ENCODE results near the gene UBE2N.

Gene UBE2N

DNA sequence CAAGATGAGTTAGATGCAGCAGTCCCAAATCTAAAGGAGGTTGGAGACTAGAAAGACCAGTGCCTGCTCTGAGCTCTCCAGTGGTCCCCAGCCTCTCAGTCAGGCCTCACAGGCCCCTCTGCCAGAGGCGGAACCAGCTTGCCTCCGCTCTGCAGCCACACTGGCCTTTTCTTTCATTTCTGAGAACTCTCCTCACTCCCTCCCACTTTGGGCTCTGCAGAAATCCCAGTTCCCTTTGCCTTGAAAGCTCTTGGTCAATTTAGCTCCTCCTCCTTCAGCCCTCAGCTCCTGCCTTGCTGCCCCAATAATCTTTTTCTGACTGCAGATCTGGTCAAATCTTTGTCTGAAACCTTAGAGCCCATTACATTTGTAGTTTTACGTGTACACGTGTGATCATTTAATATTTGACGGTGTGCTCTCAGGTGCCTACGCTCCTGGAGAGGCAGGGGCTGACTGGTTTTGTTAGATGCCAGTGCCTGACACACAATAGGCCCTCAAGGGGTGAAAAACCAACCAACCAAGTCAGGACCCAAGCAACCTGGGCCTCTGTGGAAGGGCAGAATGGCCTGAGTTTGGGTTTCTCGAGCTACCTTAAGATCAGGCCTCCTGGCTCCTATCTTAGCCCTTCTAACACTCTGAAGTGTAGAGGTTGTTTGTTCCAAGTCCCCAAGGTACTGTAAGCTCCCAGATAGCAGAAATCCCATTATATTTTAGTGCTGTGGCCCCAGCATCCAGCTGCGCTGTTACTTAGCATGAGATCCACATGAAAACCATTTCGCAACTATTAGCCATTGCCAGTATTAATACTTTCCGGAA, 65.1 kb downstream of the UBE2N start:
- peaks cover 5% of the 10 kb centered on the region for H3K4me1 ChIP-seq (ENCODE audit: control insufficient read depth, insufficient read depth, low read depth, low read length)
- 78% methylated on average over 9 of the region's 10 CpGs for WGBS
- no peak overlapping the region for H2AK5ac ChIP-seq (ENCODE audit: low read length, severe bottlenecking)
- H2AFZ ChIP-seq (ENCODE audit: low read depth, low read length): peak overlapping the region; percentile 36
- H3K79me1 ChIP-seq (replicated peaks; ENCODE audit: low read length, poor library complexity, severe bottlenecking): no peaks in the 10 kb centered on the region
- H3K18ac ChIP-seq (ENCODE audit: low read depth in 1 of 2, low read length in 2 of 2): peak overlapping the region; percentile 46 to 58
- H3K4me2 ChIP-seq (ENCODE audit: low read length, poor library complexity, severe bottlenecking): no peak overlapping the region
- peak overlapping the region; percentile 2 for H3K27ac ChIP-seq (ENCODE audit: low read length, poor library complexity, severe bottlenecking)
- no peaks in the 10 kb centered on the region for H3K9me3 ChIP-seq (ENCODE audit: control insufficient read depth, low read length)
- H3K27me3 ChIP-seq (ENCODE audit: control insufficient read depth in 1 of 2, insufficient read depth in 1 of 2, low read length in 2 of 2): no peaks in the 10 kb centered on the region
- H3K23ac ChIP-seq (ENCODE audit: low read length in 2 of 2): no peak overlapping the region
- no peaks in the 10 kb centered on the region for H3K36me3 ChIP-seq (ENCODE audit: control insufficient read depth in 1 of 2, insufficient read depth in 2 of 2, low read depth in 1 of 2, low read length in 2 of 2)
- peak; percentile 57 for DNase-seq
- peak overlapping the region; percentile 95 for H3K9ac ChIP-seq (ENCODE audit: low read length)
- no peak overlapping the region for H2BK12ac ChIP-seq (ENCODE audit: low read length in 2 of 2)
- no peak overlapping the region for H3K14ac ChIP-seq (ENCODE audit: low read length in 2 of 2)
- peak overlapping the region in 1 of 2 experiments; percentile 87 for H3K4me3 ChIP-seq (ENCODE audit: insufficient read depth in 1 of 2, low read depth in 1 of 2, low read length in 2 of 2)
- peak overlapping the region in 1 of 2 experiments; percentile 54 for H3K4ac ChIP-seq (ENCODE audit: low read depth in 1 of 2, low read length in 2 of 2)
- H2BK120ac ChIP-seq (ENCODE audit: low read depth, low read length): peak overlapping the region; percentile 22
- no peak overlapping the region for H4K91ac ChIP-seq (ENCODE audit: low read length)
- H2BK15ac ChIP-seq (ENCODE audit: low read depth, poor library complexity, severe bottlenecking): no peak overlapping the region
- no peak overlapping the region for H2BK5ac ChIP-seq (ENCODE audit: low read depth, low read length, poor library complexity, severe bottlenecking)
- H4K8ac ChIP-seq (ENCODE audit: low read length): peak overlapping the region; percentile 53

DNA sequence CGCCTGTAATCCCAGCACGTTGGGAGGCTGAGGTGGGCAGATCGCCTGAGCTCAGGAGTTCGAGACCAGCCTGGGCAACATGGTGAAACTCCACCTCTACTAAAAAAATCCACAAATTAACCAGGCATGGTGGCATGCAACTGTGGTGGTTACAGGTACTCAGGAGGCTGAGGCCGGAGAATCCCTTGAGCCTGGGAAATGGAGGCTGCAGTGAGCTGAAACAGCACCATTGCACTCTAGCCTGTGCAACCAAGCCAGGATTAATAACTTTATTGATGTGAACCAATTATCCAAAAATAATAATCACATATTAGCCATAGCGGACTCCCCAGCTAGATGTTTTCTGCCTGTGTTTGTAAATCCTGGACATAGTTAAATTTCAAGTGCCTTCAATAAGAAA, 65.8 kb downstream of the UBE2N start:
- Histone ChIP-seq H2BK15ac (ENCODE audit: low read depth, poor library complexity, severe bottlenecking) (no peak overlapping the region), H3K27me3 (ENCODE audit: control insufficient read depth in 1 of 2, insufficient read depth in 1 of 2, low read length in 2 of 2) (no peaks in the 10 kb centered on the region), H3K14ac (ENCODE audit: low read length in 2 of 2) (no peak overlapping the region), H3K4ac (ENCODE audit: low read depth in 1 of 2, low read length in 2 of 2) (no peak overlapping the region), H4K8ac (ENCODE audit: low read length) (no peak overlapping the region), H3K9ac (ENCODE audit: low read length) (peak overlapping the region; percentile 95), H3K4me3 (ENCODE audit: insufficient read depth in 1 of 2, low read depth in 1 of 2, low read length in 2 of 2) (peak overlapping the region in 1 of 2 experiments; percentile 87), H3K9me3 (ENCODE audit: control insufficient read depth, low read length) (no peaks in the 10 kb centered on the region), H2AK5ac (ENCODE audit: low read length, severe bottlenecking) (no peak overlapping the region), H3K27ac (ENCODE audit: low read length, poor library complexity, severe bottlenecking) (no peak overlapping the region), H3K79me1 (replicated peaks; ENCODE audit: low read length, poor library complexity, severe bottlenecking) (no peaks in the 10 kb centered on the region), H2BK5ac (ENCODE audit: low read depth, low read length, poor library complexity, severe bottlenecking) (no peak overlapping the region), H3K4me2 (ENCODE audit: low read length, poor library complexity, severe bottlenecking) (no peak overlapping the region), H3K18ac (ENCODE audit: low read depth in 1 of 2, low read length in 2 of 2) (peak overlapping the region in 1 of 2 experiments; percentile 38), H2BK12ac (ENCODE audit: low read length in 2 of 2) (no peak overlapping the region), H4K91ac (ENCODE audit: low read length) (no peak overlapping the region), H2AFZ (ENCODE audit: low read depth, low read length) (peak overlapping the region; percentile 23), H3K4me1 (ENCODE audit: control insufficient read depth, insufficient read depth, low read depth, low read length) (peaks cover 5% of the 10 kb centered on the region), H3K36me3 (ENCODE audit: control insufficient read depth in 1 of 2, insufficient read depth in 2 of 2, low read depth in 1 of 2, low read length in 2 of 2) (no peaks in the 10 kb centered on the region), H3K23ac (ENCODE audit: low read length in 2 of 2) (no peak overlapping the region), H2BK120ac (ENCODE audit: low read depth, low read length) (no peak overlapping the region)
- WGBS: 94% methylated on average over 4 of the region's 6 CpGs
- DNase-seq: no peak

DNA sequence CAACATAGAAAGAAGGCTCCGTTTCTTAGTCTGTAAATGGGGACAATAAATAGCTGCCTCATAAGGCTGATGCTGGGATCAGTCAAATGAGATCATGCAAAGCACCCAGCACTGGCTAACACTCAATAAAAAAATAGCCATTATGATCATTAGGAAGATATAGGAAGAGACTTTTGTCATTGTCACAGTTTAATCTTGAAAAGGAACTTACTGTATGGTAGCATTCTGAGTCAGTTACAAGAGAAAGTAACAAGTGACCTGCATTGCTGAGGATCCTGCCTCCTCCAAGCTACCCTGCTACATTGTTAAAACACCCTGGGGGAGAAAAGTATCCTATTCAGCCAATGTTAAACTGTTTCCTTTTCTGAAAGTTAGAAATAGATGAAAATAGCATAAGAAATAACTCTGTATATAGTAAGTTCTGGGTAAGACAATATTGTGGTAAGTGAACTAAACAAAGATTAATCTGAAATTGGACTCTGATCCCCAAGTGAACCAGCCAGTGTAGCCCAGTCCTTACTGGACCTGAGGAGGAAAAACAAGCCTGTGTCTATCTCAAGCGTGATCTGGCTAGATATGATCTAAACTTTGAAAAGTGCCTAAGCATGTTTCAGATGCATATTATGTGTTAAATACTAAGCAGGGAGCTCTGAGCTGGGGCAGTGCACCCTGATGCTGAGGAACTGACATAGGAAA, 67.6 kb downstream of the UBE2N start:
- no peak for DNase-seq
- Histone ChIP-seq H3K9ac (ENCODE audit: low read length) (no peak overlapping the region), H3K4ac (ENCODE audit: low read depth in 1 of 2, low read length in 2 of 2) (no peak overlapping the region), H3K18ac (ENCODE audit: low read depth in 1 of 2, low read length in 2 of 2) (no peak overlapping the region), H2AFZ (ENCODE audit: low read depth, low read length) (no peak overlapping the region), H3K27me3 (ENCODE audit: control insufficient read depth in 1 of 2, insufficient read depth in 1 of 2, low read length in 2 of 2) (no peaks in the 10 kb centered on the region), H3K9me3 (ENCODE audit: control insufficient read depth, low read length) (no peaks in the 10 kb centered on the region), H2BK120ac (ENCODE audit: low read depth, low read length) (no peak overlapping the region), H2BK5ac (ENCODE audit: low read depth, low read length, poor library complexity, severe bottlenecking) (no peak overlapping the region), H3K27ac (ENCODE audit: low read length, poor library complexity, severe bottlenecking) (no peak overlapping the region), H4K8ac (ENCODE audit: low read length) (no peak overlapping the region), H3K4me2 (ENCODE audit: low read length, poor library complexity, severe bottlenecking) (no peak overlapping the region), H3K36me3 (ENCODE audit: control insufficient read depth in 1 of 2, insufficient read depth in 2 of 2, low read depth in 1 of 2, low read length in 2 of 2) (no peaks in the 10 kb centered on the region), H2AK5ac (ENCODE audit: low read length, severe bottlenecking) (no peak overlapping the region), H2BK15ac (ENCODE audit: low read depth, poor library complexity, severe bottlenecking) (no peak overlapping the region), H3K79me1 (replicated peaks; ENCODE audit: low read length, poor library complexity, severe bottlenecking) (no peaks in the 10 kb centered on the region), H4K91ac (ENCODE audit: low read length) (no peak overlapping the region), H3K23ac (ENCODE audit: low read length in 2 of 2) (no peak overlapping the region), H3K4me1 (ENCODE audit: control insufficient read depth, insufficient read depth, low read depth, low read length) (peaks cover 5% of the 10 kb centered on the region), H3K4me3 (ENCODE audit: insufficient read depth in 1 of 2, low read depth in 1 of 2, low read length in 2 of 2) (no peak overlapping the region), H3K14ac (ENCODE audit: low read length in 2 of 2) (no peak overlapping the region), H2BK12ac (ENCODE audit: low read length in 2 of 2) (no peak overlapping the region)
- WGBS: 96% methylated on average over 2 of the region's 2 CpGs

DNA sequence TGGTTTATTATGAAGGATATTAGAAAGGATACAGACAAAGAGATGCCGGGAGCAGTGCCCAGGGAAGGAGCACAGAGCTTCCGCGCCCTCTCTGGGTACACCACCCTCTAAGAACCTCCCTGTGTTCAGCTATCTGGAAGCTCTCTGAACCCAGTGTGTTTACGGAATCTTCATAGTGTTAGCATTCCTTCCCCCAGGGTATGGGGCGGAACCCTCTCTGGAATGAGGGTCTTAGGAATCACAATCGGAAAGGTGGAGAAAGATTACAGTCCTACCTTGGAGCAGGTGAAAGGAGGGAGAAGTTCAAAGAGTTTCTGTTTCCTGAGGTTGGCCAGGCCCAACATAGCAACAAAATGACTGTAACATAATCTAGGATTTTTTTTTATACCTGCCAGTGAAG, 70.8 kb downstream of the UBE2N start:
- H2AFZ ChIP-seq (ENCODE audit: low read depth, low read length): no peak overlapping the region
- H3K4me1 ChIP-seq (ENCODE audit: control insufficient read depth, insufficient read depth, low read depth, low read length): no peaks in the 10 kb centered on the region
- H2BK15ac ChIP-seq (ENCODE audit: low read depth, poor library complexity, severe bottlenecking): no peak overlapping the region
- no peak overlapping the region for H2BK5ac ChIP-seq (ENCODE audit: low read depth, low read length, poor library complexity, severe bottlenecking)
- 98% methylated on average over 6 of the region's 6 CpGs for WGBS
- no peak overlapping the region for H2BK12ac ChIP-seq (ENCODE audit: low read length in 2 of 2)
- no peak overlapping the region for H3K27ac ChIP-seq (ENCODE audit: low read length, poor library complexity, severe bottlenecking)
- no peak overlapping the region for H4K8ac ChIP-seq (ENCODE audit: low read length)
- no peaks in the 10 kb centered on the region for H3K27me3 ChIP-seq (ENCODE audit: control insufficient read depth in 1 of 2, insufficient read depth in 1 of 2, low read length in 2 of 2)
- no peak overlapping the region for H3K18ac ChIP-seq (ENCODE audit: low read depth in 1 of 2, low read length in 2 of 2)
- H3K9ac ChIP-seq (ENCODE audit: low read length): no peak overlapping the region
- no peak overlapping the region for H3K4ac ChIP-seq (ENCODE audit: low read depth in 1 of 2, low read length in 2 of 2)
- H4K91ac ChIP-seq (ENCODE audit: low read length): no peak overlapping the region
- H2BK120ac ChIP-seq (ENCODE audit: low read depth, low read length): no peak overlapping the region
- DNase-seq: no peak
- H3K36me3 ChIP-seq (ENCODE audit: control insufficient read depth in 1 of 2, insufficient read depth in 2 of 2, low read depth in 1 of 2, low read length in 2 of 2): no peaks in the 10 kb centered on the region
- H3K23ac ChIP-seq (ENCODE audit: low read length in 2 of 2): no peak overlapping the region
- H3K9me3 ChIP-seq (ENCODE audit: control insufficient read depth, low read length): no peaks in the 10 kb centered on the region
- no peaks in the 10 kb centered on the region for H3K79me1 ChIP-seq (replicated peaks; ENCODE audit: low read length, poor library complexity, severe bottlenecking)
- no peak overlapping the region for H3K4me2 ChIP-seq (ENCODE audit: low read length, poor library complexity, severe bottlenecking)
- H3K4me3 ChIP-seq (ENCODE audit: insufficient read depth in 1 of 2, low read depth in 1 of 2, low read length in 2 of 2): no peak overlapping the region
- no peak overlapping the region for H2AK5ac ChIP-seq (ENCODE audit: low read length, severe bottlenecking)
- H3K14ac ChIP-seq (ENCODE audit: low read length in 2 of 2): no peak overlapping the region
